ENCODE measurements around the gene CNTNAP2.

- TF ChIP-seq, protein P1, sequence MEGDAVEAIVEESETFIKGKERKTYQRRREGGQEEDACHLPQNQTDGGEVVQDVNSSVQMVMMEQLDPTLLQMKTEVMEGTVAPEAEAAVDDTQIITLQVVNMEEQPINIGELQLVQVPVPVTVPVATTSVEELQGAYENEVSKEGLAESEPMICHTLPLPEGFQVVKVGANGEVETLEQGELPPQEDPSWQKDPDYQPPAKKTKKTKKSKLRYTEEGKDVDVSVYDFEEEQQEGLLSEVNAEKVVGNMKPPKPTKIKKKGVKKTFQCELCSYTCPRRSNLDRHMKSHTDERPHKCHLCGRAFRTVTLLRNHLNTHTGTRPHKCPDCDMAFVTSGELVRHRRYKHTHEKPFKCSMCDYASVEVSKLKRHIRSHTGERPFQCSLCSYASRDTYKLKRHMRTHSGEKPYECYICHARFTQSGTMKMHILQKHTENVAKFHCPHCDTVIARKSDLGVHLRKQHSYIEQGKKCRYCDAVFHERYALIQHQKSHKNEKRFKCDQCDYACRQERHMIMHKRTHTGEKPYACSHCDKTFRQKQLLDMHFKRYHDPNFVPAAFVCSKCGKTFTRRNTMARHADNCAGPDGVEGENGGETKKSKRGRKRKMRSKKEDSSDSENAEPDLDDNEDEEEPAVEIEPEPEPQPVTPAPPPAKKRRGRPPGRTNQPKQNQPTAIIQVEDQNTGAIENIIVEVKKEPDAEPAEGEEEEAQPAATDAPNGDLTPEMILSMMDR (IDR thresholded peaks at IDR 0.05; ENCODE audit: insufficient read depth, low read length, poor library complexity, severe bottlenecking): no peak
- TF ChIP-seq EZH2phosphoT487 (conservative IDR thresholded peaks at IDR 0.05; ENCODE audit: low read length): no peak
Observed at GRCh38 chr7:148461392-148462179, 2345.0 kb downstream of the CNTNAP2 start.
